ENCODE results near the gene USP36. TPM values are rescaled to one million over a fixed set of nuclear protein-coding genes. Genes with fewer than 3 reads are reported as not detected.

USP36 gene
- total and polyA plus RNA-seq, 9 of the 15 experiments (the other 6 are each of a cell fraction or from before 2014, with no cell fraction given): 6.4 to 72.8 (median 22.5) TPM

- peak; percentile 65 to 80 for TF ChIP-seq E2F6 (IDR thresholded peaks at IDR 0.05; ENCODE audit: borderline replicate concordance in 1 of 2, extremely low read depth in 1 of 2, insufficient read depth in 1 of 2, insufficient read length in 1 of 2, low read depth in 1 of 2, low read length in 1 of 2, poor library complexity in 1 of 2, severe bottlenecking in 1 of 2)
- TF ChIP-seq C11orf30 (IDR thresholded peaks at IDR 0.05; ENCODE audit: low read depth): peak; percentile 45
- no peak for TF ChIP-seq ZC3H4 (CRISPR knock-in tag; IDR thresholded peaks at IDR 0.05; ENCODE audit: borderline replicate concordance)
- no peak for TF ChIP-seq CREB5 (CRISPR knock-in tag; IDR thresholded peaks at IDR 0.05)
- TF ChIP-seq ZNF431 (CRISPR knock-in tag; IDR thresholded peaks at IDR 0.05): peak; percentile 73
- TF ChIP-seq MBD2 (IDR thresholded peaks at IDR 0.05; ENCODE audit: borderline replicate concordance, low read depth): no peak
- peak; percentile 26; the same call in 1 of the 2 replicates for TF ChIP-seq GTF2E2 (tag; IDR thresholded peaks at IDR 0.05)
- peak; percentile 54 for TF ChIP-seq POLR2B (IDR thresholded peaks at IDR 0.05; ENCODE audit: low read depth, partially characterized antibody)
- no peak for TF ChIP-seq MED1 (CRISPR knock-in tag; IDR thresholded peaks at IDR 0.05; ENCODE audit: borderline replicate concordance)
- peak; percentile 74; the same call in 1 of the 2 replicates for TF ChIP-seq ADNP (tag; IDR thresholded peaks at IDR 0.05)
- TF ChIP-seq TAF1 (IDR thresholded peaks at IDR 0.05; ENCODE audit: control insufficient read depth, extremely low read depth, insufficient read depth, low read length, severe bottlenecking): peak; percentile 45
- no peak for TF ChIP-seq ZNF12 (CRISPR knock-in tag; IDR thresholded peaks at IDR 0.05)
- peak; percentile 78 for TF ChIP-seq TAF9B (IDR thresholded peaks at IDR 0.05; ENCODE audit: partially characterized antibody)
- TF ChIP-seq HMBOX1 (IDR thresholded peaks at IDR 0.05): 0 out of 2 replicates have a peak, but pooled peaks have one; percentile 26
- no peak for TF ChIP-seq HOMEZ (CRISPR knock-in tag; IDR thresholded peaks at IDR 0.05)
- peak; percentile 100 for TF ChIP-seq ZNF146 (CRISPR knock-in tag; IDR thresholded peaks at IDR 0.05; ENCODE audit: unreplicated experiment)
- TF ChIP-seq CGGBP1 (CRISPR knock-in tag; IDR thresholded peaks at IDR 0.05): no peak
- no peak for TF ChIP-seq NR4A1 (CRISPR knock-in tag; IDR thresholded peaks at IDR 0.05)
- peak; percentile 37; the same call in 1 of the 2 replicates for TF ChIP-seq NR4A1 (tag; IDR thresholded peaks at IDR 0.05)
- TF ChIP-seq ZNF444 (CRISPR knock-in tag; IDR thresholded peaks at IDR 0.05): no peak
- peak; percentile 45; the same call in 1 of the 2 replicates for TF ChIP-seq PHF21A (IDR thresholded peaks at IDR 0.05; ENCODE audit: borderline replicate concordance, low read depth)
- peak; percentile 51; the same call in 1 of the 2 replicates for TF ChIP-seq PHF8 (IDR thresholded peaks at IDR 0.05; ENCODE audit: borderline replicate concordance, low read length)
Observed at GRCh38 chr17:78862073-78863023, 21.7 kb upstream of the USP36 start (continued).

Data from K562 (cell line).